PC-3 (cell line): Measurements from ENCODE around the gene MAPKAP1. TPM values are rescaled to one million over a fixed set of nuclear protein-coding genes. Genes with fewer than 3 reads are reported as not detected.

ENCODE experiments used
- ATAC-seq: fragments of 200-7000 bp; cut with Tn5 transposase; 2 replicates; pipeline ENCODE4 v1.9.1; 2020; ENCODE audit warnings: mild to moderate bottlenecking, moderate library complexity
- BruUV-seq: library from RNA; stranded (reverse); fragments of 400-500 nt; replicated peaks from 2 replicates; lab custom pipeline; 2021; lab: Mats Ljungman, UMichigan
- CTCF ChIA-PET: fragments of 300-600 bp; sonication (Branson Sonifier 250); formaldehyde crosslinking; loops from one replicate; lab custom pipeline; 2022; ENCODE audit warnings: antibody characterized with exemption; lab: Charles Lee
- POLR2A ChIA-PET: fragments of 300-600 bp; sonication (Branson Sonifier 250); formaldehyde crosslinking; loops from one replicate; lab custom pipeline; 2022; ENCODE audit warnings: antibody characterized with exemption; ENCODE audit not compliant: unreplicated experiment; lab: Charles Lee
- DNase-seq: peaks from one replicate; pipeline ENCODE4 v3.0.0-alpha.2; 2015
- H2AFZ ChIP-seq: fragments of 300-600 bp; sonication (generic); 2 replicates; pipeline ENCODE4 v1.6.0; 2016; ENCODE audit warnings: antibody characterized with exemption, low read length
- H3F3A ChIP-seq: fragments of 300-600 bp; sonication (generic); one replicate; pipeline ENCODE4 v1.6.0; 2017; ENCODE audit warnings: antibody characterized with exemption, low read length, control low read depth, mild to moderate bottlenecking; ENCODE audit not compliant: unreplicated experiment
- H3K27ac ChIP-seq: fragments of 300-600 bp; sonication (generic); 2 replicates; pipeline ENCODE4 v1.5.1; 2016; ENCODE audit warnings: mild to moderate bottlenecking, low read length
- H3K27me3 ChIP-seq: fragments of 300-600 bp; sonication (generic); 2 replicates; pipeline ENCODE4 v1.6.1; 2016; ENCODE audit warnings: low read length, mixed read lengths
- H3K36me3 ChIP-seq: fragments of 300-600 bp; sonication (generic); 2 replicates; pipeline ENCODE4 v1.6.1; 2016; ENCODE audit warnings: low read depth, mixed run types, low read length, mixed read lengths
- H3K4me1 ChIP-seq: fragments of 300-600 bp; sonication (generic); 2 replicates; pipeline ENCODE4 v1.5.1; 2016; ENCODE audit warnings: low read length; ENCODE audit not compliant: insufficient read depth
- H3K4me2 ChIP-seq: fragments of 300-600 bp; sonication (generic); 2 replicates; pipeline ENCODE4 v1.6.0; 2016; ENCODE audit warnings: low read length
- H3K4me3 ChIP-seq: fragments of 300-600 bp; sonication (generic); 2 replicates; pipeline ENCODE4 v1.5.1; 2016; ENCODE audit warnings: mild to moderate bottlenecking, low read length, mixed read lengths
- H3K79me2 ChIP-seq: fragments of 300-600 bp; sonication (generic); 2 replicates; pipeline ENCODE4 v1.6.1; 2017; ENCODE audit warnings: low read length, mixed read lengths
- H3K9ac ChIP-seq: fragments of 300-600 bp; sonication (generic); 2 replicates; pipeline ENCODE4 v1.6.0; 2016; ENCODE audit warnings: mild to moderate bottlenecking, low read length
- H3K9me2 ChIP-seq: fragments of 300-600 bp; sonication (generic); replicated peaks from 2 replicates; pipeline ENCODE4 v1.6.1; 2016; ENCODE audit warnings: mixed run types, low read length, mixed read lengths
- H3K9me3 ChIP-seq: fragments of 300-600 bp; sonication (generic); 2 replicates; pipeline ENCODE4 v1.6.1; 2016; ENCODE audit warnings: low read length, mixed read lengths
- H4K20me1 ChIP-seq: fragments of 300-600 bp; sonication (generic); 2 replicates; pipeline ENCODE4 v1.6.1; 2016; ENCODE audit warnings: low read length, mixed read lengths
- EZH2 ChIP-seq: fragments of 300-600 bp; sonication (generic); IDR thresholded peaks from one replicate; pipeline ENCODE4 v1.6.1; 2017; ENCODE audit warnings: antibody characterized with exemption, mild to moderate bottlenecking, low read length; ENCODE audit not compliant: unreplicated experiment
- EZH2phosphoT487 ChIP-seq: fragments of 300-600 bp; sonication (generic); IDR thresholded peaks from 2 replicates; pipeline ENCODE4 v1.6.1; 2018; ENCODE audit warnings: mild to moderate bottlenecking, antibody characterized with exemption, low read length, borderline replicate concordance
- intact Hi-C: fragments of 100-400 bp; cut with micrococcal nuclease; formaldehyde crosslinking; loops from 2 replicates; pipeline ENCODE4 v1.9.0; 2023
- total RNA-seq: library from RNA; depleted of rRNA; stranded (reverse); fragments of >200 nt; gene quantifications from 2 replicates; pipeline ENCODE4 v1.2.3, GENCODE V29; 2014
- TF ChIP-seq, protein P1 (sequence below): fragments of 300-600 bp; sonication (generic); conservative IDR thresholded peaks from 2 replicates; pipeline ENCODE4 v1.5.1; 2017; ENCODE audit warnings: antibody characterized with exemption, low read depth, mild to moderate bottlenecking, low read length

The MAPKAP1 gene
- total RNA-seq, 1 experiment from 2014 or later, result 128 TPM

DNA sequence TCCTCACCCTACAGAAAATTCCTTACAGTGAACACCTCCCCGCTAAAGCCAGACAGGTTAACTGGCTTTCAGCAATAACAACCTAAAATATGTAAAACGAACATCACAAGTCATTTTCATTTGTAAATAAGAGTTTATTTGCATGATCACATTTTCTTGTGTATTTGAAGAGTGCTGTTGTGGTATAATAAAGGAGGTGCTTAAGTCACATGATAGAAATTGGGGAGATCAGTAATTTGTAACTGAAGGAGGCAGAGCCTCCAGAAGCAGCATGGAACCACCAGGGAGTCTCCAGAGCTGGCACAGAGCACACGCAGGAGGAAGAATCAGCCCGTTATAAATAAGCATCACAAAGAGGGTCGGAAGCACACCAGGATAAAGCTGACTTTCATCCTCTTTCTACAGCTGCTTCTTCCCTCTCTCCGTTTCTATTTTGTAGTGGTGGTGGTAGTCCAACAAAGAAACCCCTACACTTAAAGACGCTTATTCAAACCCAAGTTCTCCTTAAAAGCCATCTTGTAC lies 210.6 kb downstream of the MAPKAP1 start:
- H3K79me2 ChIP-seq, result no peaks in the 10 kb centered on the region
- H4K20me1 ChIP-seq, result no peaks in the 10 kb centered on the region
- H3K4me2 ChIP-seq, result no peak overlapping the region
- no peak for TF ChIP-seq EZH2
- TF ChIP-seq, protein P1, sequence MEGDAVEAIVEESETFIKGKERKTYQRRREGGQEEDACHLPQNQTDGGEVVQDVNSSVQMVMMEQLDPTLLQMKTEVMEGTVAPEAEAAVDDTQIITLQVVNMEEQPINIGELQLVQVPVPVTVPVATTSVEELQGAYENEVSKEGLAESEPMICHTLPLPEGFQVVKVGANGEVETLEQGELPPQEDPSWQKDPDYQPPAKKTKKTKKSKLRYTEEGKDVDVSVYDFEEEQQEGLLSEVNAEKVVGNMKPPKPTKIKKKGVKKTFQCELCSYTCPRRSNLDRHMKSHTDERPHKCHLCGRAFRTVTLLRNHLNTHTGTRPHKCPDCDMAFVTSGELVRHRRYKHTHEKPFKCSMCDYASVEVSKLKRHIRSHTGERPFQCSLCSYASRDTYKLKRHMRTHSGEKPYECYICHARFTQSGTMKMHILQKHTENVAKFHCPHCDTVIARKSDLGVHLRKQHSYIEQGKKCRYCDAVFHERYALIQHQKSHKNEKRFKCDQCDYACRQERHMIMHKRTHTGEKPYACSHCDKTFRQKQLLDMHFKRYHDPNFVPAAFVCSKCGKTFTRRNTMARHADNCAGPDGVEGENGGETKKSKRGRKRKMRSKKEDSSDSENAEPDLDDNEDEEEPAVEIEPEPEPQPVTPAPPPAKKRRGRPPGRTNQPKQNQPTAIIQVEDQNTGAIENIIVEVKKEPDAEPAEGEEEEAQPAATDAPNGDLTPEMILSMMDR, result no peak
- TF ChIP-seq EZH2phosphoT487, result no peak
- ATAC-seq (no peak), DNase-seq (no peak)
- H3K4me3 ChIP-seq, result no peak overlapping the region
- POLR2A ChIA-PET, result no interaction called here
- H3K9ac ChIP-seq, result no peak overlapping the region
- no peaks in the 10 kb centered on the region for H3K9me2 ChIP-seq
- H3K9me3 ChIP-seq, result no peaks in the 10 kb centered on the region
- CTCF ChIA-PET, result no interaction called here
- no TSS peak for BruUV-seq
- intact Hi-C loops, result no loop called here
- H3K27ac ChIP-seq, result no peak overlapping the region
- H3F3A ChIP-seq, result no peaks in the 10 kb centered on the region
- H3K27me3 ChIP-seq, result no peaks in the 10 kb centered on the region
- no peak overlapping the region for H2AFZ ChIP-seq
- H3K4me1 ChIP-seq, result peaks cover 17% of the 10 kb centered on the region
- no peaks in the 10 kb centered on the region for H3K36me3 ChIP-seq

GRCh38 chr9:125495172-125496119 lies 211.6 kb downstream of the MAPKAP1 start:
- CTCF ChIA-PET, result no interaction called here

DNA sequence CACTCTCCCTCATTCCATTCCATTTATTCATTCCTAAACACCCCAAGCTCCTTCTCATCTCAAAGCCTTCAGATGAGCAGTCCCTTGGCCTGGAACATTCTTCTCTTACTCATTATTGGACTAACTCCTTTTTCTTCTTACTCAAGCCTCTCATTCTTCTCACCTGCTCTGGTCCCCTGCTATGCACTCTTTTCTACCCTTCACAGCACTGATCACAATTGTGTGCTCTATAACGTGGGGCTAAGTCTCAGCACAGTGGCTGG lies 212.4 kb downstream of the MAPKAP1 start:
- no TSS peak for BruUV-seq
- no peaks in the 10 kb centered on the region for H3K9me2 ChIP-seq
- H3K9ac ChIP-seq, result no peak overlapping the region
- ATAC-seq (no peak), DNase-seq (peak; percentile 25)
- no peaks in the 10 kb centered on the region for H3K27me3 ChIP-seq
- H2AFZ ChIP-seq, result no peak overlapping the region
- CTCF ChIA-PET, result no interaction called here
- H3F3A ChIP-seq, result no peaks in the 10 kb centered on the region
- no peaks in the 10 kb centered on the region for H3K9me3 ChIP-seq
- no peaks in the 10 kb centered on the region for H3K79me2 ChIP-seq
- intact Hi-C loops, result no loop called here
- POLR2A ChIA-PET, result no interaction called here
- no peaks in the 10 kb centered on the region for H4K20me1 ChIP-seq
- no peak overlapping the region for H3K4me3 ChIP-seq
- peaks cover 17% of the 10 kb centered on the region for H3K4me1 ChIP-seq
- TF ChIP-seq EZH2 (no peak), EZH2phosphoT487 (no peak)
- TF ChIP-seq, protein P1, result no peak
- H3K4me2 ChIP-seq, result peak overlapping the region; percentile 14; the same call in 1 of the 2 replicates
- peak overlapping the region; percentile 33 for H3K27ac ChIP-seq
- no peaks in the 10 kb centered on the region for H3K36me3 ChIP-seq

More at GRCh38 chr9:125495172-125496119, 211.6 kb downstream of the MAPKAP1 start:
- Histone ChIP-seq H3K4me3 (no peak overlapping the region), H3K27ac (peak overlapping the region; percentile 50), H3K4me2 (peak overlapping the region; percentile 27), H3F3A (no peaks in the 10 kb centered on the region), H3K79me2 (no peaks in the 10 kb centered on the region), H3K36me3 (no peaks in the 10 kb centered on the region), H3K4me1 (peaks cover 17% of the 10 kb centered on the region), H2AFZ (no peak overlapping the region), H3K27me3 (no peaks in the 10 kb centered on the region), H3K9me3 (no peaks in the 10 kb centered on the region), H3K9ac (no peak overlapping the region), H3K9me2 (no peaks in the 10 kb centered on the region), H4K20me1 (no peaks in the 10 kb centered on the region)
- intact Hi-C loops, result no loop called here
- DNase-seq (peak; percentile 79), ATAC-seq (peak; percentile 73)
- POLR2A ChIA-PET, result no interaction called here
- BruUV-seq, result no TSS peak
- TF ChIP-seq EZH2 (no peak), EZH2phosphoT487 (no peak)
